ENCODE measurements around the gene TRIM16.
"Not testable (repeated sequence)": the region's sequence is repeated elsewhere in the genome, so short reads cannot be mapped to it uniquely, and the experiment has no call there.

TRIM16 gene

DNA sequence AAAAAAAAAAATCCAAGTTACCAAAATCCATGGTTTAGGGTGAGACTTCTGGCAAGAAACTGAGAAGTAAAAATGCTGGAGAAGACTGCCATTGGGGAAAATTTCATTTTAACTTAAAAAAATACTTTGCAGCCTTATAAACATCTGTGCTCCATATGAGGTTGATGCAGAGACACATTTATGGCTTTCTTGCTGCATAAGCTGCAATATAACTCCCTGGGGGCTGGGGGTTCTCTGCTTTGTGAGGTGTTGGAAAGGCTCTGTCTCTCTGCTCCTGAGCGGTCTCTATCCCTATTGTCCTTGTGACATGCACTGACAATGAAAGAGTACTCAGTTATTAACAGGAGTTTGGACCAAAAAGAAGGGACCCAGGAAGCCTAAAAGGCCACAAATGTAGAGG is 71.0 kb downstream of the TRIM16 start:
- DNase-seq = not testable (repeated sequence)

DNA sequence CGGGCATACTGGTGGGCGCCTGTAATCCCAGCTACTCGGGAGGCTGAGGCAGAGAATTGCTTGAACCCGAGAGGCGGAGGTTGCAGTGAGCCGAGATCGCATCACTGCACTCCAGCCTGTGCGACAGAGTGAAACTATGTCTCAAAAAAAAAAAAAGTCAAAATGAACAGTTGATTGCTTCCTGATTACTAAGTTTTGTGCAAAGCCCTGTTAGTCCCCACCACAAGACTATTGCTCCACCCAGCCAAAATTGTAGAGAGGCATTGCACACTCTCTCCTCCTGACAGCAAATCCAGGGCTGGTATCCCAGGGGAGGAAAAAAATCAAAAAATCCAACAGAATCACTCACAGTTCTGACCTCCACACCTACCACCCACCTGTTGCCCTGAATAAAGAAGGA is 91.2 kb downstream of the TRIM16 start:
- not testable (repeated sequence) for DNase-seq

DNA sequence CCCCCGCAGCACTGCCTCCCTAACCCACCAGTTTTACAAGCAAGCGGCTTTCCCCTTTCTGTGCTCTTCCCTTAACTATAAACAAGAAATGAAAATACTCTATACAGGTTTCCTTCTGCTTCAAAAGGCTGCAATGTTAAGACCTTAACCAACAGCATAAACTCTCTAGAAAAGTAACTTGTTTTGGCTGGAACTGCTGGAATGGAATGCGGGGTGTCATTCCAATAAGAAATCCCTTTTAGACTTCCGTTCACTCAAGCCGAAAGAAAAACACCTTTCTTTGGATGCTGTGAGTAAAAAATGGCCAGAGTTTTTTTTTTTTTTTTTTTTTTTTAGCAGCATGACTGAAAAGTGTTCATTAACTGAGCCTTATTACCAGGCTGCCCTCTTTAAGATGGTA is 92.1 kb downstream of the TRIM16 start:
- DNase-seq = not testable (repeated sequence)

DNA sequence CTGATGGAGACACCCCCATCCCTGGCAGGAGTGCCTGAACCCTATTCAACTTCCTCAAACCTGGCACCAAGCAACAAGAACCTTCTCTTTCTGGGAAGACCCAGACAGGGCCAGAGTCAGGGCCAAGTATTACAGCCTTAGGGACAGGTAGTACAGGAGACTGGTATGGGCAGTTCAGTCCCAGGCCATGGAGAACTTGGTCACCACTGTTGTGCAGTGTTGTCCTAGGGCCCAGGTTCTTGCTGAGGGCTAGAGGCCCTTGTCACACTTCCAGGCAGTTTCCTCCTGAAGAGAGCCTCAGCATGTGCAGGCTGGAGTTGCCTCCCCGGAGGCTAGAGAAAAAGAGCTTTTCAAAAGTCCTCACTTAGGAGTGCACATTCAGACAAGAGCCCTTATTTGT is 93.3 kb downstream of the TRIM16 start:
- not testable (repeated sequence) for DNase-seq

DNA sequence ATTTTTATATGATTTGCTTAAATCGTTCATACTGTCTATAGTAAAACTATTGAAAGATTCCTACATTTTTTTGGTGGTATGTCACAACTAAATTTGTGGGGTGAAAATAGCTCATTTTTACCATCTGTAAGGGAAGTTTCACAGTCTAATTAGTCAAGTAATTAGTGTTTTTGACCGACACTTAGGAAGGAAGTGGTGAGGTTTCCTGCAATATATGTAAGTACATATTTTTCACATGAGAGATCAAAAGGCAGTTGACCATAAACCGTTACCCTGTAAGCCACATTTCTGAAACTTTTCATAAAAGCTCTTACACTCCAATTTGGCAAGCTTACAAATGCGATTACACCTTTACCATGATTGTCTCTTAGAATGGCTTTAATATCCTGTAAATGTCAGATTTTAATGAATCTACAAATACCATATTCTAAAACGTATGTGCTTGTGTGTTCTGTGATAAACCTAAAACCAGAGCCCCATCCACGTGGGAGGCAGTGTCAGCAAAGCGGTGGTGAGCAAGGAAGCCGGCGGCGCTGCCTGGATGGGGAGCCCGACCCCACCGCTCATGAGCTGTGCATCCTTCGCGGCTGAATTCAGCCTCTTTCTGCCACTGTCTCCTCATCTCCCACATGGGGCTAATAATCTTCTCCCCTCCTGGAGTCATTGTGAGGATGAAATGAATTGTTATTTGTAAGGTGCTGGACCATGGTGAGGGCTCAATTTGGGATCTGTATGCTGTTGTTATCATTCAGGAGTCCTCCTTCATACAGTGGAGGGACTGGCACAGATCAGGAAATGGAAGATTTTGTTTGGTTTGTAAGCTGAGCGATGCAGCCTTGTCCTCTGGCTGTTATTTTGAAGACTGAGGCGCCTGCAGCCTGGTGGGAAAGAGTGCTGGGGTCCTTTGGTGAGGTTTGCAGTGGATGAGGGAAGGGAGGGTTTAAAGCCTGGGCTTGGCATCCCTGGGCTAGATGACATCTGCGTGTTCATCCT is 94.3 kb downstream of the TRIM16 start:
- not testable (repeated sequence) for DNase-seq

DNA sequence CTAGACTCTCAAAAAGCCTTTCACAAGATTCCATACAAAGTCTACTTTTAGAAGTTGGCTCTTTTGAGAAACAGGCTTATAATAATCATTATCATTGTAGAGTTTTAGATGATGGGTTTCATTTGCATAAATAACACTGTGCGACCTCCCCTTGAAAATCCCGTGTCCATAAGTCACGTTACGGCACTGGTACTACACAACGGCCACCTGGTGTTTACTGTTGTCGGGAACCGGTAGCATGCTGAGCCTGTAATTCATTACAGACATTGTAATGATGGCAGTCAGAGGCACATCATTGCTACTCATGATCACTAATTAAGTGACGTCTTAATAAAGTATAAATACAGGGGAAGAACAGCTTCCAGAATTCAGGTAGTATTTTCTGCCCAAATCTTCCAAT is 96.1 kb downstream of the TRIM16 start:
- not testable (repeated sequence) for DNase-seq

DNA sequence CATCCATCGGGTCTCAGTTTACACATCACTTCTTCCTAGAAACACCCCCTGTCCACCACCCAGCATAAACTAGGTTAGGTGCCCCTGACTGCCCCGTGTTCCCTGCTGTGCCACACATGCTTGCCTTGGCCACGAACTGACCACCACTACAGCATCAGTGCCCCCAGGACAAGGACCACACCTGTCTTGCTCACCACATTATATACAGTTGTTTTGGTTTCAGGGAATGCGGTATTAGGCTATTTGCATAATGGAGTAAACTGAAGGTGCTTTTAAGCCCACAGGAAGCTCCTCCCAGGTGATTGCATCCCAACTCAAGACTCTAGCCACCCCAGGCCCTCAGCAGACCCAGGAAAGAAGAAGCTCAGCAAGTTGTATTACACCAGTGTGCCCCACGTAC is 100.8 kb downstream of the TRIM16 start:
- not testable (repeated sequence) for DNase-seq

DNA sequence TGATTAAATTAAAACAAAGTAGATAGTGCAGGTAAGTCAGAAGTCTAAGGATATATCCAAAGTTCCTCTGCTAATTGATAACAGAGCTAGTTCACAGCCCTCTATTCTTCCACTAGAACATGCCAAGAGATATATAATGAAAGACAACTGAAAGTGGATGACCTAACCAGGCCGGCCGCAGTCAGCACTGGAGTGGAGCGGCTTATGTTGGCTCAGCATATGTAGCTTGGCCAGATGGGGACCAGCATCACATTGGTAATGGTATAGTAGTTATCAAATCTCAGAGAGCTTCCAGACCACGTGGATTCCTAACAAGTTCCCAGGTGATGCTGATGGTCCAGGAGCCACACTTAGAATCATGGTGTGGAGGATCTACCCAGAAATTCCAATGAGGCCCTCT is 102.6 kb downstream of the TRIM16 start:
- DNase-seq = not testable (repeated sequence)

All from HCEC 1CT (cell line).